Left renal cortex interstitium (tissue), 4 donors: Measurements from ENCODE around the gene GPAM. TPM values are rescaled to one million over a fixed set of nuclear protein-coding genes. Genes with fewer than 3 reads are reported as not detected.
"Not testable (repeated sequence)": the region's sequence is repeated elsewhere in the genome, so short reads cannot be mapped to it uniquely, and the experiment has no call there.

ENCODE experiments used
- DNase-seq, 4 donors: peaks; one replicate each; pipeline ENCODE4 v3.0.0-alpha.2; 2013; ENCODE audit warnings: low read depth in 4 of 4, low spot score in 2 of 4, missing footprints in 1 of 4
- polyA plus RNA-seq, 4 donors: library from polyadenylated mRNA; unstranded; fragments of 120-200 nt; gene quantifications; one replicate each; pipeline ENCODE4 v1.2.1, GENCODE V29; 2013; ENCODE audit not compliant: insufficient read length in 4 of 4

The GPAM gene
- polyA plus RNA-seq, 4 donors: 15.5 to 17.7 (median 16.5) TPM

GRCh38 chr10:112216151-112216550 lies 32.6 kb upstream of the GPAM start:
- no peak for DNase-seq

DNA sequence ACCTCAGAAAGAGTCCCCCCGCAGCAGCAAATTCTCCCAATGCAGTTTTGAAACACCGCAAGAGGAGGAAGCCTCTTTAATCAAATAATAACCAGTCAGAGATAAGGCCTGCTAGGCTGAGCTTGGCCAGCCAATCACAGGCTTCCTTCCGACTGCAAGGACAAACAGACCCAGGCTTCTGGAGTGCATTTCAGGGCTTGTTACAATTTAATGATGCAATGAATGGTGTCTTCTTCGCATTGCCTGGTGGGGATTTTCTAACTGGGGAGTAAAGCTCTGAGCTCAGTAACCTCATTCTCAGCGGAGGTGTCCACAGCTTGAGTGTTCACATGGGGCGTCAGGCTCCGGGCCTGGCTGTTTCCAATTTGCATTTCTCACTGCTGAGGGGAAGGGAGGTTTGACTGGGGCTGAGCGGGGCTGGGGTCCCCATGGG lies 31.8 kb upstream of the GPAM start:
- no peak for DNase-seq

GRCh38 chr10:112214298-112214926 lies 30.8 kb upstream of the GPAM start:
- no peak for DNase-seq

GRCh38 chr10:112213836-112214235 lies 30.3 kb upstream of the GPAM start:
- DNase-seq: no peak

DNA sequence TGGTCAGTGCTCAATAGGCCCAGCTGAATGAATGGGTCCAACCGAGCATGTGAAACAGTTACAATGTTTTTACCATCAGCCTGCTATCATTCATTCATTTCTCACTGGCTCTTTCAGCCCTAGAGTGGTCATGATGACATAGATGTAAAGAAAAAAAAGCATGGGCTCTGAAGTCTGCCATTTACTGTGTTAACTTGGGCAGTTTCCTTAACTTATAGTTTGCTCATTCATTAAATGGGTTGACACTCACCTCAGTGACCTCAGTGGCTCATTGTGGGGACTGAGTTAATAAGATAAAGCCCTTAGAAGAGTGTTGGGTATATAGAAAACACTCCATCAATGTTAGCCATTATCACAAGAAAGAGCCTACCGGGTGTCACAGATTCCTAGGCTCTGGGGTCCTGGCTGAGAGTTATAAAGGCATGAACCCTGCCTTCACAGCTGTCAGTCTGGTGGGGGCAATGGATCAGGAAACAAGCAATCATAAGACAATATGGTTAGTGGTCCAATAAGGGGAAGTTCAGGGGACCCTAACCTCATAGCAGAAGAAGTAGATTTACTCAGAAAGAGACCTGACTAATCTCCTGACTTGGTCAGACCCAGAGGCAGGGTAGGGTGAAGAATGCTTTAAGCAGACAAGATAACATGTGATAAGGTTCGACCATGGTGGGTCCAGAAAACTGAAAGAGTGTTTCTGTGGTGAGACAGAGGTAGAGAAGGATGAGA lies 29.7 kb upstream of the GPAM start:
- no peak for DNase-seq

DNA sequence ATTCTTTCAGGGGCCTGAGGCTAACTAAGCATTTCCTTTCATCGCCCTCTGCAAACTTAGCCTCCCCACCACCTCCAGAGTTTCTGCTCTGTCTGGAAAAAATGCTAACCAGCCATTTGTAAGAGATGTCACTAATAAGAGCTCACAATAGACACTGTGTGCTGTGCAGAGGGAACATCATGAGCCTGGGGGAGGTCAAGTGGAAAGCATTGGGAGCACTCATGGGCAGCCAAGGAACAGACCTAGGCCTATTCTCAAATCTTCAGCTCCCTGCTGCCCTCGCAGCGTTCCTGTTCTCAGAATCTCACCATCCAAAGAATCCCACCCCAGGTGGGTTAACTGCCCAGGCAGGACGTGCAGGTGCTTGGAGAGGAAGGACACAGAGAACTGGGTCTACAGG lies 27.1 kb upstream of the GPAM start:
- DNase-seq: no peak

- DNase-seq: no peak
Measured at GRCh38 chr10:112209684-112210131, 26.1 kb upstream of the GPAM start.

GRCh38 chr10:112208997-112209396 lies 25.4 kb upstream of the GPAM start:
- DNase-seq: no peak

- no peak for DNase-seq
Measured at GRCh38 chr10:112208292-112208691, 24.7 kb upstream of the GPAM start.

- DNase-seq: no peak
Measured at GRCh38 chr10:112203328-112204076, 19.9 kb upstream of the GPAM start.

DNA sequence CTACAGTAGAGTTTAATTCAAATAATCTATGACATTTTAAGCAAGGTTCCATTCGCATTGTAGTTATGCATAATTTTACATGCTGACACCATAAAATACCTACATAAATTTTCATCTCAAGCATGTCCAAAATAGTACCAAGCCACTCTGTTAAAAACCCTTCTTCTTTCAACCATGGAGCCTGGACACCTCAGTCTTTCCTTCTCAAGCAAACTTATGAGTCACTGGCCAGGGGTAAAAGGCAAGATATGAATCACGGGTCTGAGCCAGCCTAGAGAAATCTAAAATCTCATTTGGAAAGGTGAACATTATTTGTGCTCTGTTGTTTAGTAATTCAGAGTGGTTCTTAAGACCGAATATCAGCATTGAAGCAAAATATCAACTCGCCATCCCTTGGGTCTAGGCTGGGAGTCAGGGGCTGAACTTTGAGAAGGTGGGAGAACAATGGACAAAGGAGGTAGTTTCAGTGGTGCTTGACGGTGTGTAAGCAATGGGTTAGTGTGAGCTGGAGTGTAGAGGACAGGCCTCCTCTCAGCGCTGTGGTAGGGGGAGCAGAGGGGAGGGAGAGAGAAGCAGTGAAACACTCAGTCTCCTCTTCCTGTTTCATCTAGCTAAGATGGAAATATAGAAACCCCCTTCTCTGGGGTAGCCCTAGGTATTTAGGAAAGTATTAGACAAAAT lies 19.1 kb upstream of the GPAM start:
- no peak for DNase-seq

- no peak for DNase-seq
Measured at GRCh38 chr10:112202076-112202475, 18.5 kb upstream of the GPAM start.

GRCh38 chr10:112201334-112201733 lies 17.8 kb upstream of the GPAM start:
- no peak for DNase-seq

DNA sequence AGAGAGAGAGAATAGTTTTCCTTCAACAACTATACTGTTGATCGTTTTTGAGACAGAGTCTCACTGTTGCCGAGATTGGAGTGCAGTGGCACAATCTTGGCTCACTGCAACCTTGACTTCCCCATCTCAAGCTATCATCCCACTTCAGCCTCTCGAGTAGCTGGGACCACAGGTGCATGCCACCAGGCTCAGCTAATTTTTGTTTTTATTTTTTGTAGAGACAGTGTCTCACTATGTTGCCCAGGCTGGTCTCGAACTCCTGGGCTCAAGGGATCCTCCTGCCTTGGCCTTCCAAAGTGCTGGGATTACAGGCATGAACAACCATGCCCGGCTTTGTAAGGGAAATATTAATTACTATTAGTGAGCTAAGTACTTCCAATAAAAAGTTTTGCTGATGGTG lies 16.7 kb upstream of the GPAM start:
- not testable (repeated sequence) for DNase-seq

DNA sequence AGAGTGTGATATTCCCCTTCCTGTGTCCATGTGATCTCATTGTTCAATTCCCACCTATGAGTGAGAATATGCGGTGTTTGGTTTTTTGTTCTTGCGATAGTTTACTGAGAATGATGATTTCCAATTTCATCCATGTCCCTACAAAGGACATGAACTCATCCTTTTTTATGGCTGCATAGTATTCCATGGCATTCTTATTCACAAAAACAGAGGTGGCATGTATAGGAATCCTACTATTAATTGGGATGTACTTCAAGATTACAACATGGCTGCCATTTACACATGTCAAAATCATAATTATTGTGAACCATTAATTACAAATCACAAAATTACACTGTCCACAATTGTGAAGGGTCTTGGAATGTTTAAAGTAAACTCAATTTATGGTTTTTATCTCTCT lies 14.1 kb upstream of the GPAM start:
- DNase-seq: not testable (repeated sequence)

DNA sequence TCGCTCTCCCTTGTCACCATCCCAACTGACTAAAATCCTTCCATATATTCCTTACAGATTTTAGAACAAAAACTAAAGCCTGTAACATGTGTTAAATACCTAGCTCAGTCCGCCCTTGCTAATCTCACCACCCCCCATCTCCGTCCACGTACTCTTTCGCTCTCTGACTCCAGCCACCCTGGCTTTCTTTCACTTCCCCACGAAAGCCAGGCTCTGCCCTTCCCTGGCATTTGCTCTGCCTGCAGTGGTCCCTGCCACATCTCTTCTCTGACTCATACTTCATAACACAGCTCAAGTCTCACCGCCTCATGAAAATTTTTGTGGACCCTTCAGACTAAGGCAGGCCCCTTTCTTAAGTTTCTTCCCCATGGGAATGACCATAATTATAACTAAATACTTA lies 11.7 kb upstream of the GPAM start:
- DNase-seq: no peak

DNA sequence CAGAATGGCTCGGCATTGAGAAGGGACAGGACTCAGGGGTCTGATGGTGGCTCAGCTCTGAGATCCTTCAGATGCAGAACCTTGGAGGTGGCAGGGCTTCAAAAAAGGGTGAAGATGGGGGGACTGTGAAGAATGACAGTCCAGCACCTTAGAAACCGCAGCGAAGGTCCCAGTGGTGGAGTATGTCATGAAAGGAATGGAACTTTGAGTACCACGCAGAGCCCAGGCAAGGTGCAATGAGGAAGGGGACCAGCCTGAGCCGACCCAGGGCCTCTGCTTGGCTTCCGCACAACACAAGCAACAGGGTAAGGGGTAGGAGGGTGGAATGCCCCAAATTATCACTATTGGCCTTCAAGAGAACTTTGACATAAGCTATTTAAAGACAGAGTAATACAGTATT lies 8.2 kb upstream of the GPAM start:
- DNase-seq: no peak

GRCh38 chr10:112191041-112191590 lies 7.6 kb upstream of the GPAM start:
- DNase-seq: no peak

DNA sequence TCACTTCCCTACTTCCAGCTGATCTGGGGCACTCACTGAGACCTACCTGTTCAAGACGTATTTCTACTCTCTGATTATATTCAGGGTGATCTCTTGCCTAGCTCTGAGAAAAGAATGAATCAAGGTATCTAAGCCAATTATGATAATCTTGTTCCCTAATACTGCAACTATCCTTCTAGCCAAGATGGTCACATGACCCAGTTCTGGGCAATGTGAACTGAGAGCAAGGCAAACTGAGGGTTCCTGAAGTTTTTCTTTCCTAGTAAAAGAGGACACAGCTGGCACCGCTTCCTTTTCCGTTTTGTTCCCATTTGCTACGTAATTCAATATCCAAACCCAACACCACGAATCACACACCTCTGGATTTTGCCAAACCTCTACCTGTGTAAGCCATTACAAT lies 5.9 kb upstream of the GPAM start:
- no peak for DNase-seq

DNA sequence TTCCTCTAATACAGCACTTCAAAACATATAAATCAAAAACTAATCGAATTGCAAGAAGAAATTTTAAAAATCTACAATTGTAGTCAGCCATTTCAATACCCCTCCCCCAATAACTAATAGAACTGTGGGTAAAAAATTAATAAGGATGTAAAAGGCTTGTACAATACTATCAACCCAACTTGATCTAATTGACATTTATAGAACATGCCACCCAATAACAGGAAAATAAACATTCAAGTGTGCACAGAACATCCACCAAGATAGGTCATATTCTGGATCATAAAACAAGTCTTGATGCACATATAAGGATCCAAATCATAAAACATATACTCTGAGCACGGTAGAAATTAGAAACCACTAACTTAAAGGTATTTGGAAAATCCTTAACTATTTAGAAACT lies 4.0 kb upstream of the GPAM start:
- DNase-seq: no peak

DNA sequence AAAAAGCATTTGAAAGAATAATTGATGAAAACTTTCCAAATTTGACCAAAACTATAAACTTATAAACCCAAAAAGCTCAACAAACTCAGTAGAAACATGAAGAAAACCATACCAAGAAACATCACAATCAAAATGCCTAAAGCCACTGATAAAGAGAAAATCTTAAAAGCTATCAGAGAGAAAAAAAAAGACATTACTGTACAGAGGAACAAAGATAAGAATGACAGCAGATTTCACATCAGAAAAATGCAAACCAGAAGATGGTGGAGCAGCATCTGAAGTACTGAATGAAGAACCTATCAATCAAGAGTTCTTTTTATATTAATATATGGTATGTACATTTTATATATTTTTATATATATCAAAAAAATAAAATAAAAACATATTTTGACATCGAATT lies 2.4 kb upstream of the GPAM start:
- DNase-seq: no peak
